ENCODE measurements around the gene ZC3H18. TPM values are rescaled to one million over a fixed set of nuclear protein-coding genes. Genes with fewer than 3 reads are reported as not detected.

Gene ZC3H18
- total RNA-seq, 1 experiment from 2014 or later, result 40.5 TPM

DNA sequence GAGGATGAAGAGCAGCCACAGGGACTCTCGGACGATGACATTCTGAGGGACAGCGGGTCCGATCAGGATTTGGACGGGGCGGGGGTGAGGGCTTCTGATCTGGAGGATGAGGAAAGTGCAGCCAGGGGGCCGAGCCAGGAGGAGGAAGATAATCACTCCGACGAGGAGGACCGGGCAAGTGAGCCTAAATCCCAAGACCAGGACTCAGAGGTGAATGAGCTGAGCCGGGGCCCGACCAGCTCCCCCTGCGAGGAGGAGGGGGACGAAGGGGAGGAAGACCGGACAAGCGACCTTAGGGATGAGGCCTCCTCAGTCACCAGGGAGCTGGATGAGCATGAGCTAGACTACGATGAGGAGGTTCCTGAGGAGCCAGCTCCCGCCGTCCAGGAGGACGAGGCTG lies 7.0 kb downstream of the ZC3H18 start:
- intact Hi-C loops (cut with micrococcal nuclease), result no loop called here
- no TSS peak for BruUV-seq (replicated peaks)
- no peak for DNase-seq (ENCODE audit: unreplicated experiment)
- POLR2A ChIA-PET, result no interaction called here
- Mint-ChIP-seq H3K36me3 (ENCODE audit: insufficient read depth, unreplicated experiment) (peaks cover 46% of the 10 kb centered on the region), H3K9me3 (ENCODE audit: unreplicated experiment) (no peaks in the 10 kb centered on the region), H3K27ac (ENCODE audit: low read depth, unreplicated experiment) (no peak overlapping the region), H3K27me3 (ENCODE audit: insufficient read depth, unreplicated experiment) (no peaks in the 10 kb centered on the region), H3K4me1 (ENCODE audit: insufficient read depth, unreplicated experiment) (no peaks in the 10 kb centered on the region), H3K4me3 (ENCODE audit: unreplicated experiment) (no peak overlapping the region)
- TF ChIP-seq, protein P1, sequence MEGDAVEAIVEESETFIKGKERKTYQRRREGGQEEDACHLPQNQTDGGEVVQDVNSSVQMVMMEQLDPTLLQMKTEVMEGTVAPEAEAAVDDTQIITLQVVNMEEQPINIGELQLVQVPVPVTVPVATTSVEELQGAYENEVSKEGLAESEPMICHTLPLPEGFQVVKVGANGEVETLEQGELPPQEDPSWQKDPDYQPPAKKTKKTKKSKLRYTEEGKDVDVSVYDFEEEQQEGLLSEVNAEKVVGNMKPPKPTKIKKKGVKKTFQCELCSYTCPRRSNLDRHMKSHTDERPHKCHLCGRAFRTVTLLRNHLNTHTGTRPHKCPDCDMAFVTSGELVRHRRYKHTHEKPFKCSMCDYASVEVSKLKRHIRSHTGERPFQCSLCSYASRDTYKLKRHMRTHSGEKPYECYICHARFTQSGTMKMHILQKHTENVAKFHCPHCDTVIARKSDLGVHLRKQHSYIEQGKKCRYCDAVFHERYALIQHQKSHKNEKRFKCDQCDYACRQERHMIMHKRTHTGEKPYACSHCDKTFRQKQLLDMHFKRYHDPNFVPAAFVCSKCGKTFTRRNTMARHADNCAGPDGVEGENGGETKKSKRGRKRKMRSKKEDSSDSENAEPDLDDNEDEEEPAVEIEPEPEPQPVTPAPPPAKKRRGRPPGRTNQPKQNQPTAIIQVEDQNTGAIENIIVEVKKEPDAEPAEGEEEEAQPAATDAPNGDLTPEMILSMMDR (IDR thresholded peaks at IDR 0.05; ENCODE audit: unreplicated experiment), result no peak
- CTCF ChIA-PET, result interaction anchor here (0.6 kb wide), 1 partner anchor 106 kb away, joined by 3 read pairs; no protein-coding TSS in a partner anchor

DNA sequence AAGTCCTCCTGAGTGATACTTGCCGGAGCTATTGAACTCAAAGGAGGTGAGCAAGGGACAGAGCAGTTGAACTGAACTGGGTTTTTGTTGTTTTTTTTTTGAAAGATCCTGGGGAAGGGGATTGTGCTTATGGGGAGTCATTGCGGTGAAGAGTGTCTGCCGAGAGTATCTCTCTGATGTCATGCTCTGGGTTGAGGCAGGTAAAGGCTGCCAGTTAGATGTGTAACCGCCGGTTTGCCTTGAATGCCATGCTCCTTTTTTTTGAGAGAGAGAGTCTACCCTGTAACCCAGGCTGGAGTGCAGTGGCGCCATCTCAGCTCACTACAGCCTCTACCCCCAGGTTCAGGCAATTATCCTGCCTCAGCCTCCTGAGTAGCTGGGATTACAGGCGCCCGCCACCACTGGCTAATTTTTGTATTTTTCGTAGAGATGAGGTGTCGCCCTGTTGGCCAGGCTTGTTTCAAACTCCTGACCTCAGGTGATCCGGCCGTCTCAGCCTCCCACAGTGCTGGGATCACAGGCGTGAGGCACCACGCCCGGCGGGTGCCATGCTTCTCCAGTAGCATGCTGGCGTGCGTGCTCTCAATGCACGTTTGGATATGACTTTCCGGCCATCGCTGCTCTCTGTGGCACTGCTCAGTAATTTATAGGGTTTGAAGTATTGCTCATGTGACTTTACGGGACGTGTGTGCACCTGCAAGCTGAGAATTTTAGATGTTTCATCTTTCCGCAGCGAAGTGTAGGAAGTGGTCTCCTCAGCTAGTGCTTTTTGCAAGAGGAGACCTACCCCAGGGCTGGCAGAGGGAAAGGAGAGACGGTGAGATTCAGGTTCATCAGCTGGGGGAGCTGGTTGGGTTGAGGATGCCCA lies 8.5 kb downstream of the ZC3H18 start:
- intact Hi-C loops (cut with micrococcal nuclease), result no loop called here
- Mint-ChIP-seq H3K4me3 (ENCODE audit: unreplicated experiment) (no peak overlapping the region), H3K9me3 (ENCODE audit: unreplicated experiment) (no peaks in the 10 kb centered on the region), H3K27me3 (ENCODE audit: insufficient read depth, unreplicated experiment) (no peaks in the 10 kb centered on the region), H3K36me3 (ENCODE audit: insufficient read depth, unreplicated experiment) (peaks cover 46% of the 10 kb centered on the region), H3K4me1 (ENCODE audit: insufficient read depth, unreplicated experiment) (no peaks in the 10 kb centered on the region), H3K27ac (ENCODE audit: low read depth, unreplicated experiment) (no peak overlapping the region)
- ChIA-PET CTCF (no interaction called here), POLR2A (interaction anchor here (0.7 to 1.6 kb wide), 2 partner anchors 8 to 124 kb away, joined by 3 read pairs; partner anchors contain the start of gene ZC3H18)
- DNase-seq (ENCODE audit: unreplicated experiment), result no peak
- TF ChIP-seq, protein P1 (IDR thresholded peaks at IDR 0.05; ENCODE audit: unreplicated experiment), result no peak
- BruUV-seq (replicated peaks), result no TSS peak

DNA sequence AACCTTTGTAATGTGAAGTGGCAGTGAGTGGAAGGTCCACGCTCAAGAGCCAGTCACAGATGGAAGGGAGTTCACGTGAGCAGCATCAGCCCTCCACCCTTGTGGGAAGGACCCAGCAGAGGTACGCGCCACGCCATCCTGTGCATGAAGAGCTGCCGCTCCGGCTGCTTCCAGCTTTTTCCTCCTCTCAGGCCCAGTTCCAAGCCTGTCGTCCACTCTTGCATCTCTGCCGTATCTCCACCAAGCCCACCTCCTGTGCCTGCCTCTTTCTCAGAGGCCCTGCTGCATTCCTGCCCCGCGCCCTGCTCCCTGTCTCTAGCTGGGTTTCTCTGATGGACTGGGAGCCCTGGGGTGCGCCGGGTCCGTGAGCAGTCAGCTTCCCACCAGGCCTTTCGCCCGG lies 10.2 kb downstream of the ZC3H18 start:
- H3K27ac Mint-ChIP-seq (ENCODE audit: low read depth, unreplicated experiment), result no peak overlapping the region
- intact Hi-C loops (cut with micrococcal nuclease), result no loop called here

DNA sequence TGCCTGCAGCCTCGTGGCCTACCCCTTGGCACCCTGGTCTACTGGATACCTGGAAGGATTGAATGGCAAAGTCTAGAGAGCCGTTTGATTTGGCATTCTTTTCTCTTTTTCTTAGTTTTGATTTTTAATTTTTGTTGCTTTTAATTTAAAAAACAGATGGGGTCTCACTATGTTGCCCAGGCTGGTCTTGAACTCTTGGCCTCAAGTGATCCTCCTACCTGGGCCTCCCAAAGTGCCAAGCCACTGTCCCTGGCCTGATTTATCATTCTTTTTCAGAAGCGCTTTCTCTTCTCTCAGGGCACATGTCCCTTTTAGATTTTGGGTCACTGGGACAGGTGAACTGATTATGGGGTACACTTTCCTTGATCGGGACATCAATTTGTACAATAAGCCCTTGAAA lies 10.8 kb downstream of the ZC3H18 start:
- no peak overlapping the region for H3K27ac Mint-ChIP-seq (ENCODE audit: low read depth, unreplicated experiment)
- BruUV-seq (replicated peaks), result no TSS peak
- H3K27me3 Mint-ChIP-seq (ENCODE audit: insufficient read depth, unreplicated experiment), result no peaks in the 10 kb centered on the region
- intact Hi-C loops (cut with micrococcal nuclease), result no loop called here
- no peaks in the 10 kb centered on the region for H3K9me3 Mint-ChIP-seq (ENCODE audit: unreplicated experiment)
- no peak overlapping the region for H3K4me3 Mint-ChIP-seq (ENCODE audit: unreplicated experiment)
- CTCF ChIA-PET, result interaction anchor here (0.5 kb wide), 1 partner anchor 1400 kb away, joined by 3 read pairs; no protein-coding TSS in a partner anchor
- TF ChIP-seq, protein P1 (IDR thresholded peaks at IDR 0.05; ENCODE audit: unreplicated experiment), result no peak
- peaks cover 6% of the 10 kb centered on the region for H3K4me1 Mint-ChIP-seq (ENCODE audit: insufficient read depth, unreplicated experiment)
- POLR2A ChIA-PET, result interaction anchor here (2.2 kb wide), 1 partner anchor 11 kb away, joined by 10 read pairs; the partner anchor contains the start of gene ZC3H18
- no peak for DNase-seq (ENCODE audit: unreplicated experiment)
- peaks cover 33% of the 10 kb centered on the region for H3K36me3 Mint-ChIP-seq (ENCODE audit: insufficient read depth, unreplicated experiment)

More for the DNA sequence above, 10.2 kb downstream of the ZC3H18 start:
- Mint-ChIP-seq H3K27me3 (ENCODE audit: insufficient read depth, unreplicated experiment) (no peaks in the 10 kb centered on the region), H3K4me3 (ENCODE audit: unreplicated experiment) (no peak overlapping the region), H3K36me3 (ENCODE audit: insufficient read depth, unreplicated experiment) (peaks cover 33% of the 10 kb centered on the region), H3K9me3 (ENCODE audit: unreplicated experiment) (no peaks in the 10 kb centered on the region), H3K4me1 (ENCODE audit: insufficient read depth, unreplicated experiment) (peaks cover 2% of the 10 kb centered on the region)
- ChIA-PET POLR2A (no interaction called here), CTCF (interaction anchor here (0.5 kb wide), 1 partner anchor 1399 kb away, joined by 3 read pairs; no protein-coding TSS in a partner anchor)
- TF ChIP-seq, protein P1 (IDR thresholded peaks at IDR 0.05; ENCODE audit: unreplicated experiment), result no peak
- BruUV-seq (replicated peaks), result no TSS peak
- DNase-seq (ENCODE audit: unreplicated experiment), result no peak

Measured in MCF 10A (cell line).